IPS-NIHi7 (cell line): ENCODE results near the gene TBC1D16.

ENCODE experiments used
- DNase-seq: peaks from one replicate; pipeline ENCODE4 v3.0.0; 2012; ENCODE audit warnings: mixed read lengths; ENCODE audit errors: extremely low spot score

Gene TBC1D16

DNA sequence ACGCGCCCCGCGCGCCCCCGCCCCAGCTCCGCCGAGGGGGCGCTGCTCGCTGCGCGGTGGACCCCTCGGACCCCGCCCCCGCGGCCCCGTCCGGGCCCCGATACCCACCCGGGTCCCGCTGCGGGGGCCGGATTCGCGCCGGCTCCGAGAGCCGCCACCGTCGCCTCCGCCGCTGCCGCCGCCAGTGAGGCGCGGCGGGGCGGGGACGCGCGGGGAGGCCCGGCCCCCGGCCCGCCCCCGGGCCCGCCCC is at the start of gene TBC1D16:
TSS of gene TBC1D16 (minus strand) at position 186 of the 250 bp plus-strand sequence. CDS start 22,325 bp downstream, outside the sequence.
- no peak for DNase-seq

- no peak for DNase-seq
Measured at GRCh38 chr17:80084773-80085172, 49.1 kb upstream of the TBC1D16 start.

DNA sequence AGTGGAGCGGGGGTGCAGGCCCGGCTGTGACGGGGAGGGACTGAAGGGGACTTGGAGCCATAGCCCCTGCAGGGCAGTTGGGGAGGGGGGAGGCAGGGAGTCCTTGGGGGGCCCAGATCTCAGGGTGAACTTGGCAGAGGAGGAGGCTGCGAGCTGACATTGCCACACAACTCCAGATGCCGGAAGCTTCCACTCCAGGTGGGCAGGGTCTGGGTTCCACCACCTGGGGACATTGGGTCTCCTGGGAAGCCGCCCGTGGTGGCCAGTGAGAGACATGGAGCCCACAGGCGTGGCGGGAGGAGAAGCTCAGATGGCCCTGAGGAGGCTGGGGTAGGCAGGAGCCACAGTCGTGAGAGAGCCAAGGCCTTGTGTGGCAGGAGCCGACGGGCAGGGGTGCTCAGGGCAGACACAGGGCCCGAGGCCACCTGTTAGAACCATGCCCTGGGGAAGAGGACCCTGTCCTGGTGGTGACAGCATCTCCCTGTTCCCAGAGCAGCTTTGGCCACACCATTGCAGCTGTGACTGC is 47.5 kb upstream of the TBC1D16 start:
- DNase-seq, result no peak

GRCh38 chr17:80082403-80083135 is 46.9 kb upstream of the TBC1D16 start:
- peak; percentile 89 for DNase-seq

DNA sequence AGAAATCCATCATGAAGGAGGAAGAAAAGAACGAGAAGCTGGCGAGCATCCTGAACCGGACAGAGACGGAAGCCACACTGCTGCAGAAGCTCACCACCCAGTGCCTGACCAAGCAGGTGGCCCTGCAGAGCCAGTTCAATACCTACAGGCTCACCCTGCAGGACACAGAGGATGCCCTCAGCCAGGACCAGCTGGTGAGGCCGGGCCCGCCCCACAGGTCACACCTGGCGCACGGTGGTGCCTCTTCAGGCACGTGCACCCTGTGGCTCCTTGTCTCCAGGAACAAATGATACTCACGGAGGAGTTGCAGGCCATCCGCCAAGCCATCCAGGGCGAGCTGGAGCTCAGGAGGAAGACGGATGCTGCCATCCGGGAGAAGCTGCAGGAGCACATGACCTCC is 45.9 kb upstream of the TBC1D16 start:
- DNase-seq, result no peak

- DNase-seq, result no peak
Measured at GRCh38 chr17:80080081-80080480, 44.4 kb upstream of the TBC1D16 start.

DNA sequence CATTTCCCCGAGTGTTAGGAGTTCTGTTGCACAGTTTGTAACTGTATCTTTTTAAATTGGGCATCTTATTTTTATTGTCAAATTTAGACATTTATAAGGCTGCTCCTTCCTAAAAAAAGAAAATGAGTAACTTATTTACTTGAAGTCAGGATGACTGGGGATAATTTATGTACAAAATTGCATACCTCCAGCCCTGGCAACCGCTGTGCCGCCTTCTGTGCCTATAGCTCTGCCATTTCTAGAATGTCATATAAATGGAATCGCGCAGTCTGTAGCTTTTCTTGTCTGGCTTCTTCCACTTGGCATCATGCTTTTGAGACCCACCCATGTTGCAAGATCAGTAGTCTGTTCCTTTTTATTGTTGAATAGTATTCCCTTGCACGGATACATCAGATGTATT is 36.7 kb upstream of the TBC1D16 start:
- DNase-seq, result no peak

- DNase-seq, result no peak
Measured at GRCh38 chr17:80071116-80071841, 35.6 kb upstream of the TBC1D16 start.

DNA sequence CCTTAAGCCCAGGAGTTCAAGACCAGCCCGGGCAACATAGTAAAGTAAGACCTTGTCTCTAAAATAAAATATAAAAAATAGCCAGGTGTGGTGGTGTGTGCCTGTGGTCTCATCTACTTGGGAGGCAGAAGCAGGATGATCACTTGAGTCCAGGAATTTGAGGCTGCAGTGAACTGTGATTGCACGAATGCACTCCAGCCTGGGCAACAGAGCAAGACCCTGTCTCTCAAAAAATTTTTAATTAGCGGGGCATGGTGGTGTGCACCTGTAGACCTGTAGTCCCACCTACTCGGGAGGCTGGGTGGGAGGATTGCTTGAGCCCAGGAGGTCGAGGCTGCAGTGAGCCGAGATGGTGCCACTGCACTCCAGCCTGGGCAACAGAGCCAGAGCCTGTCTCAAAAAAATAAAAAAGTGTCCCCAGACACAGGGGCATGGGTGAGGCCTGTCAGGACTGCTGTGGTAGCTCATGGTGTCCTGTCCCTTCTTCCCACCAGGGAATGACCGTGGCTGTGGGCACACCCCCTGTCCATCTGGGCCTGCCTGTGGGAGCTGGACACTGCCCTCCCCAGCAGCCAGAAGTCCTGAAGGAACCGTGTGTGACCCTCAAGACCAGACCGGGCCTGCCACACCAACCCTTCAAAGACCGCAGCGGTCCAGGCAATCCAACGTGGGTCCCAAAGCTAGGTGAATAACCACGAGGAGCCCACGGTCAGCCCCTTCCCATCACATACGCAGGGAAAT is 34.9 kb upstream of the TBC1D16 start:
- DNase-seq, result no peak

- no peak for DNase-seq
Measured at GRCh38 chr17:80068301-80069222, 32.9 kb upstream of the TBC1D16 start.

DNA sequence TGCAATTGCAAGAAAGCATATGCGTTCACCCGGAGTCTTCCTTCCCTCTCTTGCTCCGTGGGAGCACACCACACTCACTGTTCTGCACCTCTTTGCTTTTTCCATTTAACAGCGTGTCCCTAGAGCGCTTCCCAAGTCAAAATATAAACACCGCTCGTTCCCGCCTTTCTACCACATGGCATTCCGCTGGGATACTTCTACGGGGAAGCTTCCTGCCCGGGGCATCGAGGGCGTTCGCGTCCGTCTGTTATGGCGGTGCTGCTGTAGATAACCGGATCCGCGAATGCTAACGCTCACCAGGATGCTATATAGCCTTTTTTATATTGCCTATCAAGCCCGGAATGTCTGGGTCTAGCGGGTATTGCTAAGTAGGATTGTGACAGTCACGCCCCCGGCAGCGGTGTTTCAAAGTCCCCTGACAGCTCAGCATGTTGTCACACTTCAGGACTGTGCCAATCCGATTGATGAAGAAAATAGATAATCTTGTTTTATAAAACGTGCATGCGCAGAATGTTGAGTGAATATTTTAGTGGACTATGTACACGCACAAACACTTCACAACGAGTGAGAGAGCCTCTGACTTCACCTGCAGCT is 31.8 kb upstream of the TBC1D16 start:
- no peak for DNase-seq

- peak; percentile 49 for DNase-seq
Measured at GRCh38 chr17:80065478-80066170, 30.0 kb upstream of the TBC1D16 start.

DNA sequence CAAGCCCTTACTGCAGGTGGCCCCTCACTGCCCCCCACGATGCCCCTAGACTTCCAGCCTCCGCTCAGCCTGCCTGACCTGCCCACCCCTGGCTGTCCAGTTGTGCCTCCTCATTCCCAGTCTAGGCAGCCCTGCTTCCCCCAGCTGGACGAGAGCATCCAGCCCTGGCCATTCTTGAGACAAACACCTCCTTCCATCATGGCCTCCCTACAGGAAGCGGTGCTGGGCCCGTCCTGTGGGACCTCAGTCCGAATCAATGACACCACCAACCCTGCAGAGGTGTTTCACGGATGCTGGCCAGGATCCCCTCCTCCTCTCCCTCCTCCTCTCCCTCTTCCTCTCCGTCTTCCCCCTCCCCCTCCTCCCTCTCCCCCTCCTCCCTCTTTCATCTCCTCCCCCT is 29.0 kb upstream of the TBC1D16 start:
- no peak for DNase-seq

GRCh38 chr17:80063830-80064585 is 28.3 kb upstream of the TBC1D16 start:
- DNase-seq, result no peak

GRCh38 chr17:80061421-80061820 is 25.7 kb upstream of the TBC1D16 start:
- no peak for DNase-seq

GRCh38 chr17:80060644-80061043 is 25.0 kb upstream of the TBC1D16 start:
- no peak for DNase-seq

GRCh38 chr17:80058311-80058955 is 22.8 kb upstream of the TBC1D16 start:
- no peak for DNase-seq

DNA sequence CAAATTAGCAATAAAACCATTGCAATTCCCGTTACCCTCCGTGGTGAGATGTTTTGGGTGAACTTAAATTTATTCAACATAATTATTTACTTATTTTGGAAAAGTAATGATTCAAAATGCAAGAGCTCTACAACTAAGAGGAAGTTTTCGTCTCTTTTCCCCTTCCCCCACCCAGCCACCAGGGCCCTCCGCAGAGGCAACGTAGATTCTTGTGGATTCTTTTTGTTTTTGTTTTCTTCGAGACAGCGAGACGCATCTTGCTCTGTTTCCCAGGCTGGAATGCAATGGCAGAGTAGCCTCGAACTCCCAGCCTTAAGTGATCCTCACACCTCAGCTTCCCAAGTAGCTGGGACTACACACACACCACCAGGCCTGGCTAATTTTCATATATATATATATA is 19.9 kb upstream of the TBC1D16 start:
- no peak for DNase-seq

DNA sequence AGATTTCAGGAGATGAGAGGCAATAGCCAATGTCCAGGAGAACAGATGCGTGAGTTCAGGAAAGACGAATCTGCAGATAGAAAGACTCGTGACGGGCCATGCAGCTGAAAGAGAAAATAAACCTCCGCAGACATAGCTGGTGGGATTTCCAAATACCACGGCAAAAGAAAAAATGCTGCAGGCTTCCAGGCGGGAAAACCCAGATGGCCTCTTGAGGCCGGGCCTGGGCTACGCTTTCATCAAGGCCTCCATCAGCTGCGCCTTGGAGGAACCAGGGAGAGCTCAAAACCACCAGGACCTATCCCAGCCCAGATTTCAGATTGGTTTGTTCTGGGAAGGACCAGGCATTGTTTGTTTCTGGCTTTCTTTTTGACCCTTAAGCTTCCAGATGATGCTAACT is 17.4 kb upstream of the TBC1D16 start:
- no peak for DNase-seq
